GM19351 (cell line): Measurements from ENCODE around the gene WDR5.

Experiments used
- ATAC-seq: cut with Tn5 transposase; IDR thresholded peaks from one replicate; pipeline ENCODE4 v1.9.1; 2021; ENCODE audit warnings: mild to moderate bottlenecking, moderate library complexity; ENCODE audit not compliant: unreplicated experiment

The WDR5 gene

GRCh38 chr9:134185536-134186011 is 49.7 kb downstream of the WDR5 start:
- ATAC-seq, result no peak

- ATAC-seq, result no peak
Observed at GRCh38 chr9:134186471-134187109, 50.7 kb downstream of the WDR5 start.

- ATAC-seq, result no peak
Observed at GRCh38 chr9:134187110-134187531, 51.2 kb downstream of the WDR5 start.

- no peak for ATAC-seq
Observed at GRCh38 chr9:134187891-134188385, 52.1 kb downstream of the WDR5 start.

- no peak for ATAC-seq
Observed at GRCh38 chr9:134188386-134189144, 52.7 kb downstream of the WDR5 start.

GRCh38 chr9:134189145-134189469 is 53.2 kb downstream of the WDR5 start:
- no peak for ATAC-seq

GRCh38 chr9:134189470-134190231 is 53.8 kb downstream of the WDR5 start:
- ATAC-seq, result no peak

GRCh38 chr9:134190232-134191121 is 54.6 kb downstream of the WDR5 start:
- ATAC-seq, result no peak

GRCh38 chr9:134191455-134192209 is 55.8 kb downstream of the WDR5 start:
- ATAC-seq, result no peak

- ATAC-seq, result no peak
Observed at GRCh38 chr9:134192311-134192950, 56.5 kb downstream of the WDR5 start.

- no peak for ATAC-seq
Observed at GRCh38 chr9:134192951-134193731, 57.3 kb downstream of the WDR5 start.

GRCh38 chr9:134193912-134194535 is 58.1 kb downstream of the WDR5 start:
- no peak for ATAC-seq

GRCh38 chr9:134195558-134195957 is 59.7 kb downstream of the WDR5 start:
- no peak for ATAC-seq

- no peak for ATAC-seq
Observed at GRCh38 chr9:134196911-134197310, 61.0 kb downstream of the WDR5 start.

GRCh38 chr9:134198791-134199190 is 62.9 kb downstream of the WDR5 start:
- no peak for ATAC-seq

- no peak for ATAC-seq
Observed at GRCh38 chr9:134200730-134201129, 64.8 kb downstream of the WDR5 start.

GRCh38 chr9:134203224-134203623 is 67.3 kb downstream of the WDR5 start:
- ATAC-seq, result no peak

GRCh38 chr9:134204041-134204440 is 68.2 kb downstream of the WDR5 start:
- no peak for ATAC-seq
